Chondrocyte (in vitro differentiated cells): ENCODE measurements around the gene FOXL1. TPM values are rescaled to one million over a fixed set of nuclear protein-coding genes. Genes with fewer than 3 reads are reported as not detected.

ENCODE experiments used
- DNase-seq: peaks from one replicate; pipeline ENCODE4 v3.0.0; 2021; ENCODE audit warnings: mixed read lengths, low spot score
- H3K27ac Mint-ChIP-seq: one replicate; pipeline ENCODE4 v1.8.0; 2021; ENCODE audit warnings: mild to moderate bottlenecking, moderate library complexity, mixed read lengths; ENCODE audit not compliant: unreplicated experiment
- H3K27me3 Mint-ChIP-seq: 2 replicates; pipeline ENCODE4 v1.8.0; 2021; ENCODE audit warnings: low read depth, mixed read lengths
- H3K36me3 Mint-ChIP-seq: 2 replicates; pipeline ENCODE4 v1.8.0; 2021; ENCODE audit warnings: low read depth, mixed read lengths
- H3K4me1 Mint-ChIP-seq: 2 replicates; pipeline ENCODE4 v1.8.0; 2021; ENCODE audit warnings: low read depth, mild to moderate bottlenecking, mixed read lengths
- H3K4me3 Mint-ChIP-seq: one replicate; pipeline ENCODE4 v1.8.0; 2021; ENCODE audit warnings: mild to moderate bottlenecking, moderate library complexity, mixed read lengths; ENCODE audit not compliant: unreplicated experiment
- H3K9me3 Mint-ChIP-seq: 2 replicates; pipeline ENCODE4 v1.8.0; 2021; ENCODE audit warnings: low read depth, mixed read lengths
- CTCF ChIP-seq: fragments of 200-600 bp; sonication (generic); IDR thresholded peaks from 2 replicates; pipeline ENCODE4 v1.5.0; 2021; ENCODE audit warnings: antibody characterized with exemption, mild to moderate bottlenecking, moderate library complexity
- total RNA-seq: library from RNA; stranded (reverse); gene quantifications from 3 replicates; pipeline ENCODE4 v1.2.1, GENCODE V29; 2021

The FOXL1 gene
- total RNA-seq, 1 donor from 2014 or later: 8.1 TPM

- no peak for DNase-seq
- Mint-ChIP-seq H3K27me3 (no peaks in the 10 kb centered on the region), H3K4me1 (peaks cover 6% of the 10 kb centered on the region), H3K27ac (no peak overlapping the region), H3K36me3 (peaks cover 4% of the 10 kb centered on the region), H3K4me3 (no peak overlapping the region), H3K9me3 (no peaks in the 10 kb centered on the region)
- TF ChIP-seq CTCF: no peak
Measured at GRCh38 chr16:86620184-86620583, 41.8 kb downstream of the FOXL1 start.

DNA sequence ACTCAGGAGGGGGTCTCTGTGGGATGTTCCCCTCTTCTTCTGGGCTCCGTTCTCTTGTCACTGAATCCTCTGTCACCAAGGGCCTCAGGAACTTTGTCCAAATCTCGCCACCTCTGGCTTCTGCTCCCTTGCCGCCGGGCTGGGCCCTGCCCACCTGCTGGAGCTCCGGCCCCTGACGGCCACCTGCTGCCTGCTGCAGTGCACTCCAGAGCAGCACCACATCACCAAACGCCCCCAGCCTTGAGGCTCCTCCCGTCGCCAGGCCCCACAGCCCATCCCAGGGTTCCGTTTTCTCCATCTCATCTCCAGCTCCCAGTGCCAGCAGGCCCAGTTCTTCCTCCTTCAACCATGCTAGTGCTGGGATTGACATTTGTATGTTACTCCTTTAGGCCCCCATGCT, 43.6 kb downstream of the FOXL1 start:
- no peaks in the 10 kb centered on the region for H3K27me3 Mint-ChIP-seq
- peaks cover 12% of the 10 kb centered on the region for H3K4me1 Mint-ChIP-seq
- H3K4me3 Mint-ChIP-seq: no peak overlapping the region
- H3K27ac Mint-ChIP-seq: no peak overlapping the region
- H3K9me3 Mint-ChIP-seq: no peaks in the 10 kb centered on the region
- H3K36me3 Mint-ChIP-seq: peaks cover 4% of the 10 kb centered on the region
- no peak for DNase-seq
- no peak for TF ChIP-seq CTCF

GRCh38 chr16:86622700-86623615, 44.6 kb downstream of the FOXL1 start:
- no peak for DNase-seq
- TF ChIP-seq CTCF: no peak
- Mint-ChIP-seq H3K4me1 (peaks cover 19% of the 10 kb centered on the region), H3K36me3 (peaks cover 4% of the 10 kb centered on the region), H3K9me3 (no peaks in the 10 kb centered on the region), H3K27ac (no peak overlapping the region), H3K4me3 (no peak overlapping the region), H3K27me3 (no peaks in the 10 kb centered on the region)

- Mint-ChIP-seq H3K27me3 (no peaks in the 10 kb centered on the region), H3K36me3 (peaks cover 4% of the 10 kb centered on the region)
Measured at GRCh38 chr16:86625029-86625428, 46.7 kb downstream of the FOXL1 start.

DNA sequence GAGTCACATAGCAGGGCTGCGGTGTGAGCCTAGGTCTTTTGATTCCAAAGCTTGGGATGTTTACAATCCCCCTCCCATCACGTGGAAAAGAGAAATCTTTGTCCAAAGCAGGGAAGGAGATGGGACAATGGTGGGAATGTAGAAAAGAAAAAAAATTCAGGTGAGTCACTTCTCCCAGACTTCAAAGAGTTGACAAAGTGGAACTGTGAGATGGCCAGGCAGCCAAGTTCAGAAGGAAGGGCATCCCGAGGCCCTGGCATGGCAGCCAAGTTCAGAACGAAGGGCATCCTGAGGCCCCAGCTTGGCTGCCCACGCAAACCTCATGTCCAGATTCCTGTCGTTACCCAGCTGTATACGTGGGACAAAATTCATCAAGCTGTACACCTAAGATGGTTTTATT, 47.5 kb downstream of the FOXL1 start:
- no peaks in the 10 kb centered on the region for H3K9me3 Mint-ChIP-seq
- H3K27me3 Mint-ChIP-seq: no peaks in the 10 kb centered on the region
- TF ChIP-seq CTCF: no peak
- DNase-seq: no peak
- H3K4me3 Mint-ChIP-seq: no peak overlapping the region
- peaks cover 23% of the 10 kb centered on the region for H3K4me1 Mint-ChIP-seq
- H3K36me3 Mint-ChIP-seq: peaks cover 4% of the 10 kb centered on the region
- peak overlapping the region; percentile 17 for H3K27ac Mint-ChIP-seq

More at GRCh38 chr16:86625029-86625428, 46.7 kb downstream of the FOXL1 start:
- TF ChIP-seq CTCF: no peak
- DNase-seq: no peak
- Mint-ChIP-seq H3K27ac (no peak overlapping the region), H3K4me1 (peaks cover 23% of the 10 kb centered on the region), H3K9me3 (no peaks in the 10 kb centered on the region), H3K4me3 (no peak overlapping the region)
